DOHH2 (cell line): ENCODE measurements around the gene RWDD4.

ENCODE experiments used
- EZH2phosphoT487 ChIP-seq: fragments of 200-600 bp; sonication (generic); IDR thresholded peaks from 2 replicates; pipeline ENCODE4 v1.6.1; 2017; ENCODE audit warnings: borderline replicate concordance, mild to moderate bottlenecking, antibody characterized with exemption, low read length, moderate library complexity, mixed read lengths
- TF ChIP-seq, protein P1 (sequence below): fragments of 200-600 bp; sonication (generic); IDR thresholded peaks from one replicate; pipeline ENCODE4 v1.5.1; 2014; ENCODE audit warnings: antibody characterized with exemption, mild to moderate bottlenecking, low read depth, low read length; ENCODE audit not compliant: poor library complexity, severe bottlenecking

DNA sequence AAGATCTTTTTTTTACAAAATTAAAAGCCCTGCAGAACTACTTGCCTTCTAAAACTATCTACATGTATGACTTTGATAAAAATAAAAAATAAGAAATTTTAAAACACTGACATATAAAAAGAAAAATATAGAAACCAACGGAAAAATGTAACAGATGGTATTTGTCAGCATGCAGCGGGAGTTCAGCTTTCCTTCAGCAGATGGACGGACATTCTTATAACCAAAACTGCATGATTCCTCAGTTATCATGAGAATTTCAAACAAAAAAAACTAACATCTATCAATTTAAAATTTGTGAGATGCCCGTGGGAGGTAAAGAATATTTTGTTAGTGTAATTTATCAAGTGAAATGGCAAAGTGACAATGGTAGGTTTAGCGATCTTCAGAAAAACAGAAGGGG, 23.2 kb downstream of the RWDD4 start:
- TF ChIP-seq, protein P1, sequence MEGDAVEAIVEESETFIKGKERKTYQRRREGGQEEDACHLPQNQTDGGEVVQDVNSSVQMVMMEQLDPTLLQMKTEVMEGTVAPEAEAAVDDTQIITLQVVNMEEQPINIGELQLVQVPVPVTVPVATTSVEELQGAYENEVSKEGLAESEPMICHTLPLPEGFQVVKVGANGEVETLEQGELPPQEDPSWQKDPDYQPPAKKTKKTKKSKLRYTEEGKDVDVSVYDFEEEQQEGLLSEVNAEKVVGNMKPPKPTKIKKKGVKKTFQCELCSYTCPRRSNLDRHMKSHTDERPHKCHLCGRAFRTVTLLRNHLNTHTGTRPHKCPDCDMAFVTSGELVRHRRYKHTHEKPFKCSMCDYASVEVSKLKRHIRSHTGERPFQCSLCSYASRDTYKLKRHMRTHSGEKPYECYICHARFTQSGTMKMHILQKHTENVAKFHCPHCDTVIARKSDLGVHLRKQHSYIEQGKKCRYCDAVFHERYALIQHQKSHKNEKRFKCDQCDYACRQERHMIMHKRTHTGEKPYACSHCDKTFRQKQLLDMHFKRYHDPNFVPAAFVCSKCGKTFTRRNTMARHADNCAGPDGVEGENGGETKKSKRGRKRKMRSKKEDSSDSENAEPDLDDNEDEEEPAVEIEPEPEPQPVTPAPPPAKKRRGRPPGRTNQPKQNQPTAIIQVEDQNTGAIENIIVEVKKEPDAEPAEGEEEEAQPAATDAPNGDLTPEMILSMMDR: no peak
- no peak for TF ChIP-seq EZH2phosphoT487
